OCI-LY1 (cell line): Measurements from ENCODE around the gene MAP3K20.

ENCODE experiments used
- H2AFZ ChIP-seq: fragments of 200-600 bp; sonication (generic), shearing (Covaris generic); 2 replicates; pipeline ENCODE4 v1.6.0; 2014; ENCODE audit warnings: antibody characterized with exemption, mild to moderate bottlenecking, low read length
- H3F3A ChIP-seq: fragments of 200-600 bp; sonication (generic), shearing (Covaris generic); 2 replicates; pipeline ENCODE4 v1.6.0; 2014; ENCODE audit warnings: mild to moderate bottlenecking, antibody characterized with exemption, low read length, moderate library complexity; ENCODE audit not compliant: insufficient read depth
- H3K27ac ChIP-seq: fragments of 200-600 bp; sonication (generic); 2 replicates; pipeline ENCODE4 v1.5.1; 2014; ENCODE audit warnings: low read length, mixed run types, mild to moderate bottlenecking, low read depth; ENCODE audit not compliant: poor library complexity, severe bottlenecking
- H3K27me3 ChIP-seq: fragments of 200-600 bp; sonication (generic); 2 replicates; pipeline ENCODE4 v1.6.0; 2014; ENCODE audit warnings: antibody characterized with exemption, mild to moderate bottlenecking, low read length, moderate library complexity; ENCODE audit not compliant: insufficient read depth
- H3K36me3 ChIP-seq: fragments of 200-600 bp; sonication (generic); 2 replicates; pipeline ENCODE4 v1.6.1; 2014; ENCODE audit warnings: mild to moderate bottlenecking, antibody characterized with exemption, low read length, moderate library complexity, mixed read lengths; ENCODE audit not compliant: insufficient read depth
- H3K4me1 ChIP-seq: fragments of 200-600 bp; sonication (generic); 2 replicates; pipeline ENCODE4 v1.5.1; 2014; ENCODE audit warnings: mild to moderate bottlenecking, low read length, moderate library complexity; ENCODE audit not compliant: insufficient read depth, severe bottlenecking
- H3K4me2 ChIP-seq: fragments of 200-600 bp; sonication (generic), shearing (Covaris generic); 2 replicates; pipeline ENCODE4 v1.6.1; 2014; ENCODE audit warnings: low read length
- H3K4me3 ChIP-seq: fragments of 200-600 bp; sonication (generic); 2 replicates; pipeline ENCODE4 v1.5.1; 2014; ENCODE audit warnings: low read length, low read depth, mild to moderate bottlenecking, mixed read lengths; ENCODE audit not compliant: poor library complexity, severe bottlenecking
- H3K79me2 ChIP-seq: fragments of 200-600 bp; shearing (Covaris generic); 2 replicates; pipeline ENCODE4 v1.6.1; 2016; ENCODE audit warnings: mixed run types, low read length, mixed read lengths; ENCODE audit not compliant: insufficient read depth
- H3K9ac ChIP-seq: fragments of 200-600 bp; sonication (generic), shearing (Covaris generic); 2 replicates; pipeline ENCODE4 v1.6.1; 2014; ENCODE audit warnings: mild to moderate bottlenecking, low read length, mixed read lengths
- H3K9me2 ChIP-seq: fragments of 200-600 bp; sonication (generic), shearing (Covaris generic); 2 replicates; pipeline ENCODE4 v1.6.1; 2014; ENCODE audit warnings: low read depth, mild to moderate bottlenecking, low read length, mixed read lengths
- H3K9me3 ChIP-seq: fragments of 200-600 bp; shearing (Covaris generic); 2 replicates; pipeline ENCODE4 v1.6.1; 2014; ENCODE audit warnings: low read length, mixed read lengths
- H4K20me1 ChIP-seq: fragments of 200-600 bp; sonication (generic), shearing (Covaris generic); 2 replicates; pipeline ENCODE4 v1.6.0; 2016; ENCODE audit warnings: mild to moderate bottlenecking, low read length; ENCODE audit not compliant: insufficient read depth
- EZH2 ChIP-seq: fragments of 200-600 bp; sonication (generic), shearing (Covaris generic); IDR thresholded peaks from 2 replicates; pipeline ENCODE4 v1.8.0; 2017; ENCODE audit warnings: borderline replicate concordance, mixed run types, mild to moderate bottlenecking, antibody characterized with exemption, low read length, moderate library complexity, mixed read lengths
- TF ChIP-seq, protein P1 (sequence below): fragments of 200-600 bp; sonication (generic), shearing (Covaris generic); IDR thresholded peaks from 2 replicates; pipeline ENCODE4 v1.5.1; 2017; ENCODE audit warnings: mild to moderate bottlenecking, antibody characterized with exemption, low read length, moderate library complexity, mixed read lengths

Gene MAP3K20

DNA sequence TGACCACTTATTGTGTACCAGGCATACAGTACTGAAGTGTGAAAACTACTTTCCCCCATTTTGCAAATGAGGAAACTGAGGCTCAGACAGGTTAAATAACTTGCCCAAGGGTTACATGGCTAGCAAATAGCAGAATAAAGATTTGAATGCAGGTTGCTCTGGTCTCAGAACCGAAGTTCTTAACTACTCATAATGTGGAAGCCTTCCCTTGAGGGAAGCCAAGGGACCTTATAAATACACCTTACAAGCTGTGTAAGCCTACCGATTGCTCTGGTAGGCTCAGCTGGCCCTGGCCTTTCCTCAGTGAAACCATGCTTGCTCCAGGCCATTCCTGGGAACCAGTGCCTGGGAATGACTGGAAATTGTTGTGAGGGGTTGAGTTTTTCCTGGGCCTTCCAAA, 164.4 kb downstream of the MAP3K20 start:
- H3K27ac ChIP-seq, result no peak overlapping the region
- TF ChIP-seq EZH2, result no peak
- TF ChIP-seq, protein P1, sequence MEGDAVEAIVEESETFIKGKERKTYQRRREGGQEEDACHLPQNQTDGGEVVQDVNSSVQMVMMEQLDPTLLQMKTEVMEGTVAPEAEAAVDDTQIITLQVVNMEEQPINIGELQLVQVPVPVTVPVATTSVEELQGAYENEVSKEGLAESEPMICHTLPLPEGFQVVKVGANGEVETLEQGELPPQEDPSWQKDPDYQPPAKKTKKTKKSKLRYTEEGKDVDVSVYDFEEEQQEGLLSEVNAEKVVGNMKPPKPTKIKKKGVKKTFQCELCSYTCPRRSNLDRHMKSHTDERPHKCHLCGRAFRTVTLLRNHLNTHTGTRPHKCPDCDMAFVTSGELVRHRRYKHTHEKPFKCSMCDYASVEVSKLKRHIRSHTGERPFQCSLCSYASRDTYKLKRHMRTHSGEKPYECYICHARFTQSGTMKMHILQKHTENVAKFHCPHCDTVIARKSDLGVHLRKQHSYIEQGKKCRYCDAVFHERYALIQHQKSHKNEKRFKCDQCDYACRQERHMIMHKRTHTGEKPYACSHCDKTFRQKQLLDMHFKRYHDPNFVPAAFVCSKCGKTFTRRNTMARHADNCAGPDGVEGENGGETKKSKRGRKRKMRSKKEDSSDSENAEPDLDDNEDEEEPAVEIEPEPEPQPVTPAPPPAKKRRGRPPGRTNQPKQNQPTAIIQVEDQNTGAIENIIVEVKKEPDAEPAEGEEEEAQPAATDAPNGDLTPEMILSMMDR, result no peak
- no peaks in the 10 kb centered on the region for H3K9me2 ChIP-seq
- no peak overlapping the region for H2AFZ ChIP-seq
- H3K4me3 ChIP-seq, result no peak overlapping the region
- H3F3A ChIP-seq, result no peaks in the 10 kb centered on the region
- no peaks in the 10 kb centered on the region for H3K79me2 ChIP-seq
- H3K27me3 ChIP-seq, result no peaks in the 10 kb centered on the region; the same call in 1 of the 2 replicates
- H3K36me3 ChIP-seq, result no peaks in the 10 kb centered on the region
- H3K4me1 ChIP-seq, result no peaks in the 10 kb centered on the region
- no peaks in the 10 kb centered on the region for H3K9me3 ChIP-seq
- H3K4me2 ChIP-seq, result no peak overlapping the region
- no peak overlapping the region for H3K9ac ChIP-seq
- no peaks in the 10 kb centered on the region for H4K20me1 ChIP-seq

DNA sequence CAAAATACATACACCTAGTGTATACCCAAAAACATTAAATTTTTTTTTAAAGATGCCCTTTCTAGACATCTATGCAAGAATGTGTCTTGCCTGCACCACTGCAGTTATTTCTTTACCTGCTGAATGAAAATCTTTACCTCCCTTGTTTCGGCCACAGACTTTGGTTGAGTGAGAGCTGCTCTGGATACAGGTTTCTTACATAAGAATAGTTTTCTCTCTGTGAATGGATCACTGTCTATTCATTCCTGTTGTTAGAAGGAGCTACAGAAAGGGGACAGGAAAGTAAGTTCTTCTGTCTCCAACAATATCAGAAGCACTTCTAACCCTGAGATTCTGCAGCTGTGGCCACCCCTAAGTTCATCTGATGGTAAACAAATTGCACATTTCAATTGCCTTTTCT, 166.0 kb downstream of the MAP3K20 start:
- Histone ChIP-seq H3K9ac (no peak overlapping the region), H3K4me1 (no peaks in the 10 kb centered on the region), H3K4me3 (no peak overlapping the region), H2AFZ (no peak overlapping the region), H3K27me3 (no peaks in the 10 kb centered on the region; the same call in 1 of the 2 replicates), H3K36me3 (no peaks in the 10 kb centered on the region), H3F3A (no peaks in the 10 kb centered on the region), H3K79me2 (no peaks in the 10 kb centered on the region), H4K20me1 (no peaks in the 10 kb centered on the region), H3K27ac (no peak overlapping the region), H3K9me2 (no peaks in the 10 kb centered on the region), H3K4me2 (no peak overlapping the region), H3K9me3 (no peaks in the 10 kb centered on the region)
- TF ChIP-seq, protein P1, result no peak

DNA sequence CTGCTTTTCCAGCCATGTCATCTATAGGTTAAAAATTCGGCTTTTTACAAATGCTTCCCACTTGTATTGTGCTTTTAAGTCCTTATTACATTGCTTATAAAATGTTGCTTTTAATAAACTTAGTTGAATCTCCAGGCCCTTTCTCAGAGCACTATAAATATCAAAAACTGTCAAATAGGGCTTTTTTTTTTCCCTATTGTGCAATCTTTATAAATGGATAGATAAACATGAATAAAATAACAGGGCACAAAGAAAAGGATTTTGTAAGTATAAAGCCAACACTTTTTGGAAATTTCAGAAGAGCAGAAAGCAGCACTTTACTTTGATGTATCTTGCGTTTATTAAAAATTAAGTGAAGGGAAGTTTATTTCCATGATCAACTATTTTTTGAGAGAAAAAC, 171.5 kb downstream of the MAP3K20 start:
- no peak overlapping the region for H3K27ac ChIP-seq
- no peaks in the 10 kb centered on the region for H3K79me2 ChIP-seq
- H3K4me2 ChIP-seq, result no peak overlapping the region
- TF ChIP-seq, protein P1, result no peak
- no peak for TF ChIP-seq EZH2
- no peak overlapping the region for H3K4me3 ChIP-seq
- no peak overlapping the region for H2AFZ ChIP-seq
- no peaks in the 10 kb centered on the region for H3K9me3 ChIP-seq
- H3K9me2 ChIP-seq, result no peaks in the 10 kb centered on the region
- H3K9ac ChIP-seq, result no peak overlapping the region
- no peaks in the 10 kb centered on the region for H3K36me3 ChIP-seq
- no peaks in the 10 kb centered on the region for H3F3A ChIP-seq
- no peaks in the 10 kb centered on the region for H4K20me1 ChIP-seq
- H3K4me1 ChIP-seq, result no peaks in the 10 kb centered on the region
- no peaks in the 10 kb centered on the region; the same call in 1 of the 2 replicates for H3K27me3 ChIP-seq
